Measurements from ENCODE around the gene SHROOM3. TPM values are rescaled to one million over a fixed set of nuclear protein-coding genes. Genes with fewer than 3 reads are reported as not detected.

Gene SHROOM3
- total RNA-seq, 2 experiments from 2014 or later = not detected

DNA sequence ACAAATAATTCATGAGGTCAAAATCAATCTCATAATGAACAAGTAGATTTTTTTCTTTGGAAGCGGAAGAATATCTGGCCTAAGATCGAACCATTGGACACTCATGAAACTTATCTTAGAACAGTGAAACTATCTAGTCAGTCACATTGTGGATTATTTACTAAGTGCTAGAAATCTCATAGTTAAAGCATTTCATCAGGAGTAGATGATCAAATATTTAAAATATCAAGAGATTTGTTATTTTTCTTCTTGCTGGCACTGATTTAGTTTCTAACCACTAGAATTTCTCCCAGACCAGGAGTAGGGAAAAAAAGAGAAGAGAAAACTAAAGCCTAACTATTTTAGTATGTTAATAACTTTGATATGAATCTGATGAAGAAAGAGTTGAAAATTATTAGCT lies 105.5 kb downstream of the SHROOM3 start:
- Mint-ChIP-seq H3K27me3 (no peaks in the 10 kb centered on the region), H3K36me3 (ENCODE audit: low read depth) (no peaks in the 10 kb centered on the region)

DNA sequence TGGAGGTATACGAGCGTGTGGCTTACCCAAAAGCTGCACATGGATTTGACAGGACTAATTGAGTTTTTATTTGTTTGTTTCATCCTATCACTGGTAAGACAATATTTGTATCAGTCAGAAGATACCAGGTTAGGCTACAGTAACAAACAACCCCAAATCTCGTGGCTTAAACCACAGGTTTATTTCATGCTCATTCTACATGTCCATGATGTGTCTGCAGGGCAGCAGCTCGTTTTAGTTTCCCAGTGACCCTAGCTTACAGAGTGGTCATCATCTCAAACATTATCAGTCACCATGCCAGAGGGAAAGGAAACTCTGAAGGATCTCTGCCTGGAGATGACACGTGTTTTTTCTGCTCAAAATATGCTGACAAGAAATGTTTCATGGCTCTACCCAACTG lies 108.3 kb downstream of the SHROOM3 start:
- H3K9me3 ChIP-seq (ENCODE audit: control insufficient read depth in 1 of 2, insufficient read depth in 1 of 2, low read length in 2 of 2) = no peaks in the 10 kb centered on the region
- Mint-ChIP-seq H3K36me3 (ENCODE audit: low read depth) (no peaks in the 10 kb centered on the region), H3K27ac (no peak overlapping the region), H3K4me3 (no peak overlapping the region), H3K27me3 (no peaks in the 10 kb centered on the region), H3K9me3 (peaks cover 2% of the 10 kb centered on the region), H3K4me1 (ENCODE audit: low read depth) (peaks cover 9% of the 10 kb centered on the region)
- H3K4me1 ChIP-seq (ENCODE audit: insufficient read depth, low read length) = no peaks in the 10 kb centered on the region
- H3K36me3 ChIP-seq (ENCODE audit: insufficient read depth, low read length) = no peaks in the 10 kb centered on the region
- H3K27me3 ChIP-seq (ENCODE audit: control insufficient read depth in 1 of 2, insufficient read depth in 2 of 2, low read length in 2 of 2) = no peaks in the 10 kb centered on the region
- no peak overlapping the region for H3K27ac ChIP-seq (ENCODE audit: low read depth in 1 of 2, low read length in 2 of 2)
- DNase-seq = no peak
- no peak for ATAC-seq (ENCODE audit: poor library complexity)
- ChIA-PET POLR2A (no interaction called here), CTCF (no interaction called here)
- TF ChIP-seq, protein P1, sequence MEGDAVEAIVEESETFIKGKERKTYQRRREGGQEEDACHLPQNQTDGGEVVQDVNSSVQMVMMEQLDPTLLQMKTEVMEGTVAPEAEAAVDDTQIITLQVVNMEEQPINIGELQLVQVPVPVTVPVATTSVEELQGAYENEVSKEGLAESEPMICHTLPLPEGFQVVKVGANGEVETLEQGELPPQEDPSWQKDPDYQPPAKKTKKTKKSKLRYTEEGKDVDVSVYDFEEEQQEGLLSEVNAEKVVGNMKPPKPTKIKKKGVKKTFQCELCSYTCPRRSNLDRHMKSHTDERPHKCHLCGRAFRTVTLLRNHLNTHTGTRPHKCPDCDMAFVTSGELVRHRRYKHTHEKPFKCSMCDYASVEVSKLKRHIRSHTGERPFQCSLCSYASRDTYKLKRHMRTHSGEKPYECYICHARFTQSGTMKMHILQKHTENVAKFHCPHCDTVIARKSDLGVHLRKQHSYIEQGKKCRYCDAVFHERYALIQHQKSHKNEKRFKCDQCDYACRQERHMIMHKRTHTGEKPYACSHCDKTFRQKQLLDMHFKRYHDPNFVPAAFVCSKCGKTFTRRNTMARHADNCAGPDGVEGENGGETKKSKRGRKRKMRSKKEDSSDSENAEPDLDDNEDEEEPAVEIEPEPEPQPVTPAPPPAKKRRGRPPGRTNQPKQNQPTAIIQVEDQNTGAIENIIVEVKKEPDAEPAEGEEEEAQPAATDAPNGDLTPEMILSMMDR (IDR thresholded peaks at IDR 0.05) = no peak
- no peak overlapping the region for H3K4me3 ChIP-seq (ENCODE audit: low read length)
- intact Hi-C loops (cut with DNase I, micrococcal nuclease) = no loop called here

More for the DNA sequence above, 105.5 kb downstream of the SHROOM3 start:
- no peak overlapping the region for H3K27ac Mint-ChIP-seq
- peaks cover 6% of the 10 kb centered on the region for H3K4me1 Mint-ChIP-seq (ENCODE audit: low read depth)
- H3K9me3 Mint-ChIP-seq = peaks cover 2% of the 10 kb centered on the region
- intact Hi-C loops (cut with DNase I, micrococcal nuclease) = no loop called here
- no peaks in the 10 kb centered on the region for H3K9me3 ChIP-seq (ENCODE audit: control insufficient read depth in 1 of 2, insufficient read depth in 1 of 2, low read length in 2 of 2)
- ChIA-PET CTCF (interaction anchor here (1.4 kb wide), 1 partner anchor 11 kb away, joined by 3 read pairs; no protein-coding TSS in a partner anchor), POLR2A (no interaction called here)
- H3K36me3 ChIP-seq (ENCODE audit: insufficient read depth, low read length) = no peaks in the 10 kb centered on the region
- TF ChIP-seq, protein P1 (IDR thresholded peaks at IDR 0.05) = no peak
- no peak overlapping the region for H3K27ac ChIP-seq (ENCODE audit: low read depth in 1 of 2, low read length in 2 of 2)
- no peak overlapping the region for H3K4me3 Mint-ChIP-seq
- H3K27me3 ChIP-seq (ENCODE audit: control insufficient read depth in 1 of 2, insufficient read depth in 2 of 2, low read length in 2 of 2) = no peaks in the 10 kb centered on the region
- H3K4me1 ChIP-seq (ENCODE audit: insufficient read depth, low read length) = no peaks in the 10 kb centered on the region
- ATAC-seq (ENCODE audit: poor library complexity) (no peak), DNase-seq (no peak)
- no peak overlapping the region for H3K4me3 ChIP-seq (ENCODE audit: low read length)

DNA sequence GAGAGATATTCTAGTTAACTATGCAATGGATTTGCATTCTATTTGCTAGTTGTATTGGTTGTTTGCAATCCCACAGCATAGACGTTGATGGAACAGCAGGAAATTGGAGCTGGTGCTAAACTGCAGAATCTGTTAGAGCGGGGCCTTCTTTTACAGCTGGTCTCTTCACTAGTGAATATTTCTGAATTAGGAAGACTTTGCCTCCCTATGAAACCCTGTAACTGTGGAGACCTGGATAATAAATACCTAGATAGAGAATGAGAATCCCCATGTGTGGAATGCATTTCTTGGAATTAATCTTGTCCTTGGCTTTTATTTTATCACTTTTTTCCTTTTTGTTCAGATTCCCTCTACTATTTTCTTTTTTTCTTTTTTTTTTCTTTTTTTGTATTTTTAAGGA lies 109.7 kb downstream of the SHROOM3 start:
- no peak overlapping the region for H3K4me3 Mint-ChIP-seq
- ATAC-seq (ENCODE audit: poor library complexity) = no peak

More for the DNA sequence above, 109.7 kb downstream of the SHROOM3 start:
- no peaks in the 10 kb centered on the region for H3K9me3 ChIP-seq (ENCODE audit: control insufficient read depth in 1 of 2, insufficient read depth in 1 of 2, low read length in 2 of 2)
- TF ChIP-seq, protein P1 (IDR thresholded peaks at IDR 0.05) = no peak
- ChIA-PET CTCF (no interaction called here), POLR2A (no interaction called here)
- intact Hi-C loops (cut with DNase I, micrococcal nuclease) = no loop called here
- no peaks in the 10 kb centered on the region for H3K4me1 ChIP-seq (ENCODE audit: insufficient read depth, low read length)
- Mint-ChIP-seq H3K36me3 (ENCODE audit: low read depth) (no peaks in the 10 kb centered on the region), H3K27ac (no peak overlapping the region), H3K27me3 (no peaks in the 10 kb centered on the region), H3K4me1 (ENCODE audit: low read depth) (peaks cover 9% of the 10 kb centered on the region), H3K9me3 (peaks cover 2% of the 10 kb centered on the region)
- H3K27me3 ChIP-seq (ENCODE audit: control insufficient read depth in 1 of 2, insufficient read depth in 2 of 2, low read length in 2 of 2) = no peaks in the 10 kb centered on the region
- no peak for DNase-seq
- no peaks in the 10 kb centered on the region for H3K36me3 ChIP-seq (ENCODE audit: insufficient read depth, low read length)
- H3K4me3 ChIP-seq (ENCODE audit: low read length) = no peak overlapping the region
- no peak overlapping the region for H3K27ac ChIP-seq (ENCODE audit: low read depth in 1 of 2, low read length in 2 of 2)
